SK-N-SH (cell line): ENCODE results near the gene MAP6D1. TPM values are rescaled to one million over a fixed set of nuclear protein-coding genes. Genes with fewer than 3 reads are reported as not detected.

Experiments
- CTCF ChIA-PET: fragments of 300-600, 350-600 bp; formaldehyde crosslinking; extraction: SDS; loops from one replicate; lab custom pipeline; 2021; lab: Yijun Ruan, JAX
- POLR2A ChIA-PET: fragments of 350-600 bp; sonication (Branson Sonifier 250); formaldehyde crosslinking; extraction: SDS; loops from one replicate; lab custom pipeline; 2020; ENCODE audit warnings: antibody characterized with exemption, inconsistent platforms; lab: Yijun Ruan, JAX
- DNase-seq: peaks from one replicate; pipeline ENCODE4 v3.0.0; 2012
- H2AFZ ChIP-seq: fragments of 200-600 bp; sonication (generic); 2 replicates; pipeline ENCODE4 v1.8.1; 2016; ENCODE audit warnings: antibody characterized with exemption, mild to moderate bottlenecking, low read depth
- H3F3A ChIP-seq: fragments of 200-600 bp; sonication (generic); replicated peaks from 2 replicates; pipeline ENCODE3; 2016; ENCODE audit warnings: antibody characterized with exemption, mild to moderate bottlenecking; ENCODE audit not compliant: insufficient read depth
- H3K27ac ChIP-seq, 2 experiments: fragments of 200-500 bp in 1 of 2; fragments of 200-600 bp in 1 of 2; sonication (Bioruptor generic) in 1 of 2; sonication (generic), shearing (Covaris generic) in 1 of 2; 2 replicates each; pipeline versions ENCODE4 v1.5.1 to v1.6.1; 2014 to 2016; ENCODE audit warnings: low read depth in 2 of 2, inconsistent platforms in 1 of 2, low read length in 1 of 2, mild to moderate bottlenecking in 1 of 2, mixed read lengths in 1 of 2
- H3K27me3 ChIP-seq: fragments of 200-600 bp; sonication (generic), shearing (Covaris generic); 2 replicates; pipeline ENCODE4 v1.6.1; 2016; ENCODE audit warnings: mixed run types; ENCODE audit not compliant: insufficient read depth
- H3K36me3 ChIP-seq, 2 experiments: fragments of 200-500 bp in 1 of 2; fragments of 200-600 bp in 1 of 2; sonication (Bioruptor generic) in 1 of 2; sonication (generic) in 1 of 2; replicated peaks in 1 of 2; 2 replicates each; pipeline versions ENCODE3 to v1.5.1; 2014 to 2016; ENCODE audit warnings: low read length in 1 of 2, mild to moderate bottlenecking in 1 of 2; ENCODE audit not compliant: insufficient read depth in 2 of 2, control insufficient read depth in 1 of 2
- H3K4me1 ChIP-seq, 2 experiments: fragments of 200-500 bp in 1 of 2; fragments of 200-600 bp in 1 of 2; sonication (Bioruptor generic) in 1 of 2; sonication (generic), shearing (Covaris generic) in 1 of 2; 2 replicates each; pipeline versions ENCODE4 v1.5.1 to v1.6.1; 2014 to 2016; ENCODE audit warnings: low read depth in 1 of 2, low read length in 1 of 2, mixed run types in 1 of 2; ENCODE audit not compliant: insufficient read depth in 2 of 2, control insufficient read depth in 1 of 2
- H3K4me2 ChIP-seq: fragments of 200-600 bp; sonication (generic), shearing (Covaris generic); 2 replicates; pipeline ENCODE4 v1.6.1; 2017; ENCODE audit warnings: mixed run types
- H3K4me3 ChIP-seq, 2 experiments: fragments of 200-500 bp in 1 of 2; fragments of 200-600 bp in 1 of 2; sonication (Bioruptor generic) in 1 of 2; sonication (generic), shearing (Covaris generic) in 1 of 2; 2 replicates each; pipeline versions ENCODE4 v1.5.1 to v1.8.1; 2014 to 2016; ENCODE audit warnings: low read depth in 2 of 2, inconsistent platforms in 1 of 2, low read length in 1 of 2, mild to moderate bottlenecking in 1 of 2, mixed read lengths in 1 of 2, moderate library complexity in 1 of 2
- H3K79me2 ChIP-seq: fragments of 200-600 bp; sonication (generic); 2 replicates; pipeline ENCODE4 v1.8.1; 2017; ENCODE audit warnings: mild to moderate bottlenecking; ENCODE audit not compliant: insufficient read depth
- H3K9ac ChIP-seq: fragments of 200-600 bp; sonication (generic); 2 replicates; pipeline ENCODE4 v1.6.1; 2017; ENCODE audit warnings: mixed run types
- H3K9me2 ChIP-seq: fragments of 200-600 bp; sonication (generic); 2 replicates; pipeline ENCODE4 v1.6.1; 2017; ENCODE audit warnings: mixed run types
- H3K9me3 ChIP-seq: fragments of 200-600 bp; sonication (generic); 2 replicates; pipeline ENCODE4 v1.6.1; 2017; ENCODE audit warnings: mixed run types, mild to moderate bottlenecking, moderate library complexity
- H4K20me1 ChIP-seq: fragments of 200-600 bp; sonication (generic); 2 replicates; pipeline ENCODE4 v1.6.1; 2017; ENCODE audit warnings: mild to moderate bottlenecking, mixed run types; ENCODE audit not compliant: insufficient read depth
- FOSL2 ChIP-seq: IDR thresholded peaks from 2 replicates; pipeline ENCODE4 v1.4.0; 2012; ENCODE audit warnings: low read depth, mild to moderate bottlenecking, moderate library complexity, borderline replicate concordance
- FOXM1 ChIP-seq: IDR thresholded peaks from 2 replicates; pipeline ENCODE4 v1.4.0; 2012; ENCODE audit warnings: low read depth, mild to moderate bottlenecking
- GABPA ChIP-seq: IDR thresholded peaks from 2 replicates; pipeline ENCODE4 v1.4.0; 2012; ENCODE audit warnings: low read depth, mild to moderate bottlenecking
- MEF2A ChIP-seq: IDR thresholded peaks from 2 replicates; pipeline ENCODE4 v1.4.0; 2012; ENCODE audit warnings: low read depth, borderline replicate concordance
- POLR2AphosphoS5 ChIP-seq: IDR thresholded peaks from 2 replicates; pipeline ENCODE4 v1.6.1; 2012; ENCODE audit warnings: low read depth, low read length
- RAD21 ChIP-seq: IDR thresholded peaks from 2 replicates; pipeline ENCODE4 v1.6.1; 2012; ENCODE audit warnings: mild to moderate bottlenecking, low read length
- RCOR1 ChIP-seq: fragments of 150-350 bp; IDR thresholded peaks from 2 replicates; pipeline ENCODE4 v1.6.1; 2017; ENCODE audit warnings: antibody characterized with exemption, low read length
- RFX5 ChIP-seq: IDR thresholded peaks from 2 replicates; pipeline ENCODE4 v1.6.1; 2012; ENCODE audit warnings: mild to moderate bottlenecking, improper control_type of control experiment, low read length
- TAF1 ChIP-seq: IDR thresholded peaks from 2 replicates; pipeline ENCODE4 v1.6.1; 2012; ENCODE audit warnings: low read depth, mild to moderate bottlenecking, low read length, moderate library complexity, borderline replicate concordance
- TCF12 ChIP-seq: IDR thresholded peaks from 2 replicates; pipeline ENCODE4 v1.4.0; 2012
- TEAD4 ChIP-seq: IDR thresholded peaks from 2 replicates; pipeline ENCODE4 v1.4.0; 2012; ENCODE audit warnings: mild to moderate bottlenecking, borderline replicate concordance; ENCODE audit not compliant: insufficient read depth
- YY1 ChIP-seq: IDR thresholded peaks from 2 replicates; pipeline ENCODE4 v1.4.0; 2012; ENCODE audit warnings: low read depth, mild to moderate bottlenecking
- WGBS: methylation state at CpG from one replicate; pipeline ENCODE4 v1.1.6; 2017; ENCODE audit warnings: low lambda C conversion rate; 5-methylcytosine and 5-hydroxymethylcytosine counted together
- polyA plus RNA-seq, 3 experiments: library from polyadenylated mRNA; depleted of rRNA; stranded (reverse); fragments of >200 nt; gene quantifications; 2 replicates each; pipeline ENCODE4 v1.2.3, GENCODE V29; 2012
- TF ChIP-seq, protein P1 (sequence below): fragments of 150-350 bp; IDR thresholded peaks from 2 replicates; pipeline ENCODE4 v1.6.1; 2016; ENCODE audit warnings: mild to moderate bottlenecking, low read depth, low read length
- TF ChIP-seq, protein P2 (sequence below): fragments of 200-600 bp; sonication (generic); IDR thresholded peaks from 2 replicates; pipeline ENCODE4 v1.6.1; 2017; ENCODE audit warnings: antibody characterized with exemption, mild to moderate bottlenecking, moderate library complexity
- TF ChIP-seq, protein P3 (sequence below): IDR thresholded peaks from 2 replicates; pipeline ENCODE4 v1.4.0; 2012; ENCODE audit warnings: low read depth, borderline replicate concordance
- TF ChIP-seq, protein P4 (sequence below): IDR thresholded peaks from 2 replicates; pipeline ENCODE4 v1.4.0; 2012; ENCODE audit warnings: low read depth
- TF ChIP-seq, protein P5 (sequence below): IDR thresholded peaks from 2 replicates; pipeline ENCODE4; 2012
- TF ChIP-seq, protein P6 (sequence below): IDR thresholded peaks from 2 replicates; pipeline ENCODE4 v1.6.1; 2012; ENCODE audit warnings: mild to moderate bottlenecking, low read depth, low read length, moderate library complexity

MAP6D1 gene
- polyA plus RNA-seq, 1 of the 3 experiments (the other 2 are of a cell fraction) = 2.6 TPM

DNA sequence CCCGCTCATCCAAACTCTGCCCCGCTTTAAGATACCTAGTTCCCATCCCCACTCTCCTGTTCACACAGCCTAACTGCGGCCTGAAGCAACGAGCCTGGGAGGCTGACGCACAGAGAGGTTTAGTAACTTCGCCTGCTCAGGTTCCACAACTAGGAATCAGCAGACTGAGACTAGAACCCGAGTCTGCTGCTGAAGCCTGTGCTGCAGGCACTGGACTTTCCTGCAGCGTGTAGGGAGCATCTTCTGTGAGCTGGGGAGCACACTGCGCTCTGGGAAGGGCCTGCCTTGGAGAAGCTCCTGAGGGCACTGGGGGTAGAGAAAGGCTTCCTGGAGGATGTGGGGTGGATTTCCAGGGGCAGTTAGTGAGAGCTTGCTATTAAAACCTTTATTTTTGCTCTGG, 4.8 kb upstream of the MAP6D1 start:
- H3K27ac ChIP-seq = no peak overlapping the region
- H3K9ac ChIP-seq = no peak overlapping the region
- no peaks in the 10 kb centered on the region for H3K9me3 ChIP-seq
- no peaks in the 10 kb centered on the region for H3K9me2 ChIP-seq
- H3K4me2 ChIP-seq = no peak overlapping the region
- H2AFZ ChIP-seq = no peak overlapping the region
- 100% methylated on average over 6 of the region's 9 CpGs for WGBS
- ChIA-PET CTCF (interaction anchor here (0.8 to 2.3 kb wide), 4 partner anchors 49 to 448 kb away, joined by 3 to 11 read pairs (median 3); partner anchors contain the start of gene PARL), POLR2A (interaction anchor here (0.8 kb wide), 1 partner anchor 55 kb away, joined by 3 read pairs; the partner anchor contains the start of gene PARL)
- H3K27me3 ChIP-seq = no peaks in the 10 kb centered on the region
- peaks cover 0 to 19% of the 10 kb centered on the region in 2 experiments; a peak in 2 of 4 replicates for H3K4me1 ChIP-seq
- TF ChIP-seq TAF1 (no peak), FOXM1 (no peak), TEAD4 (no peak), GABPA (no peak), FOSL2 (no peak), YY1 (no peak), RAD21 (no peak), RFX5 (no peak), TCF12 (no peak), RCOR1 (no peak), MEF2A (no peak), POLR2AphosphoS5 (no peak)
- TF ChIP-seq, protein P1, sequence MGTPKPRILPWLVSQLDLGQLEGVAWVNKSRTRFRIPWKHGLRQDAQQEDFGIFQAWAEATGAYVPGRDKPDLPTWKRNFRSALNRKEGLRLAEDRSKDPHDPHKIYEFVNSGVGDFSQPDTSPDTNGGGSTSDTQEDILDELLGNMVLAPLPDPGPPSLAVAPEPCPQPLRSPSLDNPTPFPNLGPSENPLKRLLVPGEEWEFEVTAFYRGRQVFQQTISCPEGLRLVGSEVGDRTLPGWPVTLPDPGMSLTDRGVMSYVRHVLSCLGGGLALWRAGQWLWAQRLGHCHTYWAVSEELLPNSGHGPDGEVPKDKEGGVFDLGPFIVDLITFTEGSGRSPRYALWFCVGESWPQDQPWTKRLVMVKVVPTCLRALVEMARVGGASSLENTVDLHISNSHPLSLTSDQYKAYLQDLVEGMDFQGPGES = no peak
- TF ChIP-seq, protein P2, sequence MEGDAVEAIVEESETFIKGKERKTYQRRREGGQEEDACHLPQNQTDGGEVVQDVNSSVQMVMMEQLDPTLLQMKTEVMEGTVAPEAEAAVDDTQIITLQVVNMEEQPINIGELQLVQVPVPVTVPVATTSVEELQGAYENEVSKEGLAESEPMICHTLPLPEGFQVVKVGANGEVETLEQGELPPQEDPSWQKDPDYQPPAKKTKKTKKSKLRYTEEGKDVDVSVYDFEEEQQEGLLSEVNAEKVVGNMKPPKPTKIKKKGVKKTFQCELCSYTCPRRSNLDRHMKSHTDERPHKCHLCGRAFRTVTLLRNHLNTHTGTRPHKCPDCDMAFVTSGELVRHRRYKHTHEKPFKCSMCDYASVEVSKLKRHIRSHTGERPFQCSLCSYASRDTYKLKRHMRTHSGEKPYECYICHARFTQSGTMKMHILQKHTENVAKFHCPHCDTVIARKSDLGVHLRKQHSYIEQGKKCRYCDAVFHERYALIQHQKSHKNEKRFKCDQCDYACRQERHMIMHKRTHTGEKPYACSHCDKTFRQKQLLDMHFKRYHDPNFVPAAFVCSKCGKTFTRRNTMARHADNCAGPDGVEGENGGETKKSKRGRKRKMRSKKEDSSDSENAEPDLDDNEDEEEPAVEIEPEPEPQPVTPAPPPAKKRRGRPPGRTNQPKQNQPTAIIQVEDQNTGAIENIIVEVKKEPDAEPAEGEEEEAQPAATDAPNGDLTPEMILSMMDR = no peak
- TF ChIP-seq, protein P3, sequence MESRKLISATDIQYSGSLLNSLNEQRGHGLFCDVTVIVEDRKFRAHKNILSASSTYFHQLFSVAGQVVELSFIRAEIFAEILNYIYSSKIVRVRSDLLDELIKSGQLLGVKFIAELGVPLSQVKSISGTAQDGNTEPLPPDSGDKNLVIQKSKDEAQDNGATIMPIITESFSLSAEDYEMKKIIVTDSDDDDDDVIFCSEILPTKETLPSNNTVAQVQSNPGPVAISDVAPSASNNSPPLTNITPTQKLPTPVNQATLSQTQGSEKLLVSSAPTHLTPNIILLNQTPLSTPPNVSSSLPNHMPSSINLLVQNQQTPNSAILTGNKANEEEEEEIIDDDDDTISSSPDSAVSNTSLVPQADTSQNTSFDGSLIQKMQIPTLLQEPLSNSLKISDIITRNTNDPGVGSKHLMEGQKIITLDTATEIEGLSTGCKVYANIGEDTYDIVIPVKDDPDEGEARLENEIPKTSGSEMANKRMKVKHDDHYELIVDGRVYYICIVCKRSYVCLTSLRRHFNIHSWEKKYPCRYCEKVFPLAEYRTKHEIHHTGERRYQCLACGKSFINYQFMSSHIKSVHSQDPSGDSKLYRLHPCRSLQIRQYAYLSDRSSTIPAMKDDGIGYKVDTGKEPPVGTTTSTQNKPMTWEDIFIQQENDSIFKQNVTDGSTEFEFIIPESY = no peak
- TF ChIP-seq, protein P4, sequence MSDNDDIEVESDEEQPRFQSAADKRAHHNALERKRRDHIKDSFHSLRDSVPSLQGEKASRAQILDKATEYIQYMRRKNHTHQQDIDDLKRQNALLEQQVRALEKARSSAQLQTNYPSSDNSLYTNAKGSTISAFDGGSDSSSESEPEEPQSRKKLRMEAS = no peak
- TF ChIP-seq, protein P5, sequence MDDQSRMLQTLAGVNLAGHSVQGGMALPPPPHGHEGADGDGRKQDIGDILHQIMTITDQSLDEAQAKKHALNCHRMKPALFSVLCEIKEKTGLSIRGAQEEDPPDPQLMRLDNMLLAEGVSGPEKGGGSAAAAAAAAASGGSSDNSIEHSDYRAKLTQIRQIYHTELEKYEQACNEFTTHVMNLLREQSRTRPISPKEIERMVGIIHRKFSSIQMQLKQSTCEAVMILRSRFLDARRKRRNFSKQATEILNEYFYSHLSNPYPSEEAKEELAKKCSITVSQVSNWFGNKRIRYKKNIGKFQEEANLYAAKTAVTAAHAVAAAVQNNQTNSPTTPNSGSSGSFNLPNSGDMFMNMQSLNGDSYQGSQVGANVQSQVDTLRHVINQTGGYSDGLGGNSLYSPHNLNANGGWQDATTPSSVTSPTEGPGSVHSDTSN = no peak
- TF ChIP-seq, protein P6, sequence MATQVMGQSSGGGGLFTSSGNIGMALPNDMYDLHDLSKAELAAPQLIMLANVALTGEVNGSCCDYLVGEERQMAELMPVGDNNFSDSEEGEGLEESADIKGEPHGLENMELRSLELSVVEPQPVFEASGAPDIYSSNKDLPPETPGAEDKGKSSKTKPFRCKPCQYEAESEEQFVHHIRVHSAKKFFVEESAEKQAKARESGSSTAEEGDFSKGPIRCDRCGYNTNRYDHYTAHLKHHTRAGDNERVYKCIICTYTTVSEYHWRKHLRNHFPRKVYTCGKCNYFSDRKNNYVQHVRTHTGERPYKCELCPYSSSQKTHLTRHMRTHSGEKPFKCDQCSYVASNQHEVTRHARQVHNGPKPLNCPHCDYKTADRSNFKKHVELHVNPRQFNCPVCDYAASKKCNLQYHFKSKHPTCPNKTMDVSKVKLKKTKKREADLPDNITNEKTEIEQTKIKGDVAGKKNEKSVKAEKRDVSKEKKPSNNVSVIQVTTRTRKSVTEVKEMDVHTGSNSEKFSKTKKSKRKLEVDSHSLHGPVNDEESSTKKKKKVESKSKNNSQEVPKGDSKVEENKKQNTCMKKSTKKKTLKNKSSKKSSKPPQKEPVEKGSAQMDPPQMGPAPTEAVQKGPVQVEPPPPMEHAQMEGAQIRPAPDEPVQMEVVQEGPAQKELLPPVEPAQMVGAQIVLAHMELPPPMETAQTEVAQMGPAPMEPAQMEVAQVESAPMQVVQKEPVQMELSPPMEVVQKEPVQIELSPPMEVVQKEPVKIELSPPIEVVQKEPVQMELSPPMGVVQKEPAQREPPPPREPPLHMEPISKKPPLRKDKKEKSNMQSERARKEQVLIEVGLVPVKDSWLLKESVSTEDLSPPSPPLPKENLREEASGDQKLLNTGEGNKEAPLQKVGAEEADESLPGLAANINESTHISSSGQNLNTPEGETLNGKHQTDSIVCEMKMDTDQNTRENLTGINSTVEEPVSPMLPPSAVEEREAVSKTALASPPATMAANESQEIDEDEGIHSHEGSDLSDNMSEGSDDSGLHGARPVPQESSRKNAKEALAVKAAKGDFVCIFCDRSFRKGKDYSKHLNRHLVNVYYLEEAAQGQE = no peak
- DNase-seq = no peak
- no peaks in the 10 kb centered on the region for H3K79me2 ChIP-seq
- no peak overlapping the region for H3K4me3 ChIP-seq
- H3F3A ChIP-seq = peaks cover 15% of the 10 kb centered on the region
- peaks cover 11 to 49% of the 10 kb centered on the region in 2 experiments for H3K36me3 ChIP-seq
- 0 out of 2 replicates have a peak, but pooled peaks cover 3% of the 10 kb centered on the region for H4K20me1 ChIP-seq
